ENCODE data around the gene CC2D1A.

The CC2D1A gene

GRCh38 chr19:13954185-13954584 lies 48.2 kb downstream of the CC2D1A start:
- no peak overlapping the region for H3K27ac Mint-ChIP-seq
- H3K4me3 Mint-ChIP-seq = peak overlapping the region; percentile 86

GRCh38 chr19:13955662-13956364 lies 49.8 kb downstream of the CC2D1A start:
- no peaks in the 10 kb centered on the region for H3K9me3 Mint-ChIP-seq

More at GRCh38 chr19:13954185-13954584, 48.2 kb downstream of the CC2D1A start:
- Mint-ChIP-seq H3K36me3 (ENCODE audit: low read depth) (peaks cover 7% of the 10 kb centered on the region), H3K4me1 (peaks cover 20% of the 10 kb centered on the region), H3K27me3 (no peaks in the 10 kb centered on the region), H3K9me3 (no peaks in the 10 kb centered on the region)
- ATAC-seq (no peak), DNase-seq (no peak)

GRCh38 chr19:13956365-13956744 lies 50.4 kb downstream of the CC2D1A start:
- H3K27me3 Mint-ChIP-seq = no peaks in the 10 kb centered on the region
- ATAC-seq (no peak), DNase-seq (no peak)
- no peak overlapping the region for H3K4me3 Mint-ChIP-seq
- H3K9me3 Mint-ChIP-seq = no peaks in the 10 kb centered on the region
- H3K36me3 Mint-ChIP-seq (ENCODE audit: low read depth) = peaks cover 10% of the 10 kb centered on the region
- no peak overlapping the region for H3K27ac Mint-ChIP-seq
- peaks cover 20% of the 10 kb centered on the region for H3K4me1 Mint-ChIP-seq

More at GRCh38 chr19:13955662-13956364, 49.8 kb downstream of the CC2D1A start:
- Mint-ChIP-seq H3K27ac (no peak overlapping the region), H3K4me1 (peaks cover 20% of the 10 kb centered on the region), H3K4me3 (no peak overlapping the region), H3K27me3 (no peaks in the 10 kb centered on the region), H3K36me3 (ENCODE audit: low read depth) (peaks cover 9% of the 10 kb centered on the region)
- DNase-seq (no peak), ATAC-seq (no peak)

GRCh38 chr19:13957051-13957450 lies 51.0 kb downstream of the CC2D1A start:
- Mint-ChIP-seq H3K27ac (no peak overlapping the region), H3K4me1 (peaks cover 14% of the 10 kb centered on the region), H3K9me3 (no peaks in the 10 kb centered on the region), H3K27me3 (no peaks in the 10 kb centered on the region), H3K36me3 (ENCODE audit: low read depth) (peaks cover 12% of the 10 kb centered on the region), H3K4me3 (no peak overlapping the region)
- DNase-seq = no peak
- no peak for ATAC-seq

GRCh38 chr19:13958043-13958442 lies 52.0 kb downstream of the CC2D1A start:
- Mint-ChIP-seq H3K27me3 (no peaks in the 10 kb centered on the region), H3K4me1 (peaks cover 14% of the 10 kb centered on the region), H3K36me3 (ENCODE audit: low read depth) (peaks cover 12% of the 10 kb centered on the region), H3K4me3 (no peak overlapping the region), H3K27ac (no peak overlapping the region), H3K9me3 (no peaks in the 10 kb centered on the region)
- ATAC-seq (no peak), DNase-seq (no peak)

- DNase-seq = no peak
- ATAC-seq = no peak
- Mint-ChIP-seq H3K4me1 (peaks cover 3% of the 10 kb centered on the region), H3K9me3 (no peaks in the 10 kb centered on the region), H3K4me3 (no peak overlapping the region), H3K36me3 (ENCODE audit: low read depth) (peaks cover 12% of the 10 kb centered on the region), H3K27me3 (no peaks in the 10 kb centered on the region), H3K27ac (no peak overlapping the region)
Observed at GRCh38 chr19:13959141-13959961, 53.4 kb downstream of the CC2D1A start.

- DNase-seq = peak; percentile 32
- Mint-ChIP-seq H3K27me3 (no peaks in the 10 kb centered on the region), H3K36me3 (ENCODE audit: low read depth) (peaks cover 17% of the 10 kb centered on the region), H3K4me3 (no peak overlapping the region), H3K9me3 (no peaks in the 10 kb centered on the region), H3K4me1 (no peaks in the 10 kb centered on the region), H3K27ac (no peak overlapping the region)
- ATAC-seq = peak; percentile 5
Observed at GRCh38 chr19:13959962-13960862, 54.2 kb downstream of the CC2D1A start.

GRCh38 chr19:13960863-13961784 lies 55.1 kb downstream of the CC2D1A start:
- Mint-ChIP-seq H3K27me3 (no peaks in the 10 kb centered on the region), H3K27ac (no peak overlapping the region), H3K9me3 (no peaks in the 10 kb centered on the region), H3K4me1 (no peaks in the 10 kb centered on the region), H3K4me3 (no peak overlapping the region), H3K36me3 (ENCODE audit: low read depth) (peaks cover 15% of the 10 kb centered on the region)
- DNase-seq = no peak
- no peak for ATAC-seq

- DNase-seq (no peak), ATAC-seq (no peak)
- H3K27me3 Mint-ChIP-seq = no peaks in the 10 kb centered on the region
- H3K27ac Mint-ChIP-seq = no peak overlapping the region
- peaks cover 13% of the 10 kb centered on the region for H3K36me3 Mint-ChIP-seq (ENCODE audit: low read depth)
- H3K4me1 Mint-ChIP-seq = no peaks in the 10 kb centered on the region
- H3K9me3 Mint-ChIP-seq = no peaks in the 10 kb centered on the region
- no peak overlapping the region for H3K4me3 Mint-ChIP-seq
Observed at GRCh38 chr19:13961826-13962698, 56.1 kb downstream of the CC2D1A start.

GRCh38 chr19:13962699-13963602 lies 57.0 kb downstream of the CC2D1A start:
- Mint-ChIP-seq H3K36me3 (ENCODE audit: low read depth) (peaks cover 13% of the 10 kb centered on the region), H3K27me3 (no peaks in the 10 kb centered on the region)

GRCh38 chr19:13963603-13964105 lies 57.7 kb downstream of the CC2D1A start:
- no peaks in the 10 kb centered on the region for H3K4me1 Mint-ChIP-seq
- peaks cover 11% of the 10 kb centered on the region for H3K36me3 Mint-ChIP-seq (ENCODE audit: low read depth)
- no peaks in the 10 kb centered on the region for H3K9me3 Mint-ChIP-seq
- H3K4me3 Mint-ChIP-seq = no peak overlapping the region
- no peak overlapping the region for H3K27ac Mint-ChIP-seq
- no peak for DNase-seq
- no peaks in the 10 kb centered on the region for H3K27me3 Mint-ChIP-seq
- no peak for ATAC-seq

More at GRCh38 chr19:13962699-13963602, 57.0 kb downstream of the CC2D1A start:
- no peak overlapping the region for H3K27ac Mint-ChIP-seq
- DNase-seq (no peak), ATAC-seq (no peak)
- no peaks in the 10 kb centered on the region for H3K4me1 Mint-ChIP-seq
- H3K9me3 Mint-ChIP-seq = no peaks in the 10 kb centered on the region
- no peak overlapping the region for H3K4me3 Mint-ChIP-seq

- Mint-ChIP-seq H3K4me3 (no peak overlapping the region), H3K27ac (peak overlapping the region; percentile 48), H3K27me3 (no peaks in the 10 kb centered on the region), H3K9me3 (no peaks in the 10 kb centered on the region), H3K36me3 (ENCODE audit: low read depth) (peaks cover 17% of the 10 kb centered on the region), H3K4me1 (no peaks in the 10 kb centered on the region)
- DNase-seq (no peak), ATAC-seq (no peak)
Observed at GRCh38 chr19:13964776-13965175, 58.8 kb downstream of the CC2D1A start.

Measured in activated naive CD8-positive, alpha-beta T cell treated with anti-CD3 and anti-CD28 coated beads, Interleukin-2, amount 50 U/mL, for 24 hours (primary cell).